Adrenal gland (tissue), 12 donors: ENCODE measurements around the gene FARP2. TPM values are rescaled to one million over a fixed set of nuclear protein-coding genes. Genes with fewer than 3 reads are reported as not detected.

Experiments
- DNase-seq, 7 donors: peaks; one replicate each; pipeline ENCODE4 v3.0.0-alpha.2; 2019 to 2020
- H3K27ac ChIP-seq, 5 donors: fragments of 200-600 bp; sonication (generic) in 4 of 5; 1 replicate in 3 of 5; 2 replicates in 2 of 5; pipeline versions ENCODE4 v1.5.1 to v1.8.0; 2016 to 2020; ENCODE audit warnings: mild to moderate bottlenecking in 1 of 5
- H3K27me3 ChIP-seq: fragments of 200-600 bp; 2 replicates; pipeline ENCODE4 v1.8.0; 2021
- H3K36me3 ChIP-seq, 2 donors: fragments of 200-600 bp; replicated peaks in 1 of 2; 1 replicate in 1 of 2; 2 replicates in 1 of 2; pipeline versions ENCODE4 v1.5.1 to v1.8.0; 2018 to 2022
- H3K4me1 ChIP-seq, 2 donors: fragments of 200-600 bp; replicated peaks in 1 of 2; 1 replicate in 1 of 2; 2 replicates in 1 of 2; pipeline versions ENCODE4 v1.5.1 to v1.8.0; 2018 to 2021
- H3K4me3 ChIP-seq, 4 donors: fragments of 200-600 bp; sonication (generic) in 3 of 4; one replicate each; pipeline ENCODE4 v1.5.1; 2016 to 2018
- H3K9me3 ChIP-seq, 3 donors: fragments of 200-600 bp; sonication (generic) in 1 of 3; replicated peaks in 1 of 3; 1 replicate in 2 of 3; 2 replicates in 1 of 3; pipeline versions ENCODE4 v1.5.1 to v1.8.0; 2016 to 2021
- CTCF ChIP-seq, 6 experiments: fragments of 450-650 bp in 4 of 6; fragments of 200-600 bp in 2 of 6; sonication (generic) in 1 of 6; IDR thresholded peaks; 1 replicate in 5 of 6; 2 replicates in 1 of 6; pipeline versions ENCODE4 v1.5.1 to v1.8.0; 2016 to 2021; ENCODE audit warnings: antibody characterized with exemption in 6 of 6, mild to moderate bottlenecking in 2 of 6, moderate library complexity in 1 of 6
- POLR2A ChIP-seq, 2 donors: fragments of 450-650 bp; IDR thresholded peaks; one replicate each; pipeline ENCODE4 v1.6.1; 2017; ENCODE audit warnings: antibody characterized with exemption in 2 of 2, mild to moderate bottlenecking in 2 of 2, moderate library complexity in 1 of 2
- WGBS, 4 donors: extraction: QIAGEN DNeasy Blood & Tissue Kit in 2 of 4; methylation state at CpG; one replicate each; pipeline versions ENCODE4 v1.1.5 to v1.1.7; 2013 to 2017; 5-methylcytosine and 5-hydroxymethylcytosine counted together
- intact Hi-C, 2 donors: fragments of 100-400 bp; cut with DNase I; formaldehyde crosslinking; loops; one replicate each; pipeline versions ENCODE4 v1.14.1 to v1.15.0; 2022 to 2023
- polyA plus RNA-seq, 3 donors: library from polyadenylated mRNA; stranded (reverse); fragments of 200-250 nt in 2 of 3; fragments of 350-450 nt in 1 of 3; fragmentation: Illumina TruSeq in 1 of 3; extraction: RNeasy Lipid Tissue Mini Kit (QIAGEN cat#74804) in 1 of 3; gene quantifications; one replicate each; pipeline ENCODE4 v1.2.3, GENCODE V29; 2013 to 2014
- total RNA-seq, 9 donors: library from RNA; depleted of rRNA in 4 of 9; stranded (reverse); fragments of >200 nt in 4 of 9; fragments of 120-200 nt in 1 of 9; fragmentation: NEBNext Ultra II Directional in 1 of 9; extraction: Animal tissue kit (Norgen Biotek cat#: 25700) in 1 of 9; gene quantifications; one replicate each; pipeline versions ENCODE4 v1.1.0 to v1.2.4, GENCODE V29; 2013 to 2023
- donor health status: healthy with polysubstance abuse.
- donor health status: Bipolar disorder and iron deficiency.
- donor health status: DM: yes; HTN: yes; CAD: no.
- donor health status: DM: no; HTN: no; CAD: no.
- donor health status: DM: no; HTN: no; CAD: no.
- donor health status: DM: yes; HTN: yes; CAD: no.

FARP2 gene
- total and polyA plus RNA-seq, 12 donors = 17.3 to 66.8 (median 37.8) TPM

DNA sequence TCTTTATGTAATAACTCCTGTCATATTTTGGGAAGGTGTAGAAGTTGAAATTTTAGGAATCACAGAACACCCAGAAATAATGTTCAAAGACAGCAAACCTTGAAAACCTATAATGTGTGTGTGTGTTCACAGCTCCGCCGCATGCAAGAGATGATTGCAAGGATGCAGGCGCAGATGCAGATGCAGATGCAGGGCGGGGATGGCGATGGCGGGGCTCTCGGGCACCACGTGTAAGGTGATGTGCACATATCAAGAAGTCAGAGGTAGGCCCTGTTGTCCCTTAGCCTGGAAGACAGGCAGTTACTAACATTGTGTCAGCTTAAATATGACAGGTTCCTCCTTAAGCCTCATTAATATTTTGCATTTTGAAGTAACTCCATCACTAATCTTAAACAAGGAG is 6.1 kb upstream of the FARP2 start:
- Histone ChIP-seq H3K4me3 (no peak overlapping the region), H3K27me3 (no peaks in the 10 kb centered on the region), H3K4me1 (peaks cover 0 to under 1% of the 10 kb centered on the region in 2 donors), H3K27ac (no peak overlapping the region), H3K9me3 (no peaks in the 10 kb centered on the region), H3K36me3 (peaks cover 0 to 88% of the 10 kb centered on the region in 2 donors)
- TF ChIP-seq POLR2A (IDR thresholded peaks at IDR 0.05) = no peak
- no peak for TF ChIP-seq CTCF (IDR thresholded peaks at IDR 0.05)
- no peak for DNase-seq
- WGBS, 4 donors = 88 to 97% (median 95%) methylated on average over 8 of the region's 8 CpGs
- intact Hi-C loops = no loop called here

GRCh38 chr2:241350530-241350877 is 5.6 kb upstream of the FARP2 start:
- TF ChIP-seq CTCF (IDR thresholded peaks at IDR 0.05) (no peak), POLR2A (IDR thresholded peaks at IDR 0.05) (no peak)
- intact Hi-C loops = no loop called here
- Histone ChIP-seq H3K36me3 (peaks cover 0 to 82% of the 10 kb centered on the region in 2 donors), H3K27me3 (no peaks in the 10 kb centered on the region), H3K27ac (no peak overlapping the region), H3K4me3 (no peak overlapping the region), H3K9me3 (no peaks in the 10 kb centered on the region), H3K4me1 (peaks cover 0 to 3% of the 10 kb centered on the region in 2 donors)
- 66 to 77% (median 70%) methylated on average over 2 of the region's 2 CpGs for WGBS, 4 donors
- DNase-seq = no peak

DNA sequence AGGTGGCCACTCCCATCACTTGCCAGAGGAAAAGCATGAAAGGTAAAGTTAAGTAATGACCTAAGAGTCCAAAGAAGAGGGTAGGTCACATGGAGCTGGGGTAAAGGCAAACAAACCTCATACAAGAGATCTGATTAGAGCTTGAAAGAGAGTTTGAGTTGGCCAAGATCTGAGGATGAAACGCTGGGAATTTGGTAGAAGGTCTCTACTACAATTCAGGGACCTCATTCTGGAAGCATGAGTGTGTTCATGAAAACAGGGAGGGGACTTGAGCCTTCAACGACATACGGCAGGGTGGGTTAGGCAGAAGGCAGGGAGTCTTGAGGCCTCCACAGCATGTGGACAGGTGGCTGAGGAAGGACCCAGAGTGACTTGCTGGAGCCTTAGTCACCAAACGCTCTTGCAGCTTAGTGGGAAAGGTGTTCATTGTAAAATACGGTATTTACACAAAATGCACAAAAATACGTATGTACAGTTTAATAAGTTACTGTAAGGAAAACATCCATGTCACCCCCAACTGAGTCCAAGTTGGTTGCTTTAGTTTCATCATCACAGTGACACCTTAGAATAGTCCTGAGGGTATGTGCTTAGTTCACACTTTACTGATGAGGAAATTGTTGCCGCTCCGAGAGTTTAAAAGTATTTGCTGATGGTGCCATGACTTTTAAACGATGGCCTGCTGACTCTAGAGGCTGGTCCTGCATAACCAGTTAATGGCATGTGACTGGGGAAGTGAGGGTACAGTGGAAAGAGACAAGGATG is 5.0 kb upstream of the FARP2 start:
- no peaks in the 10 kb centered on the region for H3K9me3 ChIP-seq
- no peak overlapping the region for H3K4me3 ChIP-seq
- intact Hi-C loops = no loop called here
- peaks cover 0 to 76% of the 10 kb centered on the region in 2 donors for H3K36me3 ChIP-seq
- H3K27me3 ChIP-seq = no peaks in the 10 kb centered on the region
- peaks cover 0 to 3% of the 10 kb centered on the region in 2 donors for H3K4me1 ChIP-seq
- TF ChIP-seq POLR2A (IDR thresholded peaks at IDR 0.05) (no peak), CTCF (IDR thresholded peaks at IDR 0.05) (no peak)
- WGBS, 4 donors = 83 to 88% (median 87%) methylated on average over 9 of the region's 9 CpGs
- no peak overlapping the region for H3K27ac ChIP-seq
- DNase-seq = no peak

- Histone ChIP-seq H3K27me3 (no peaks in the 10 kb centered on the region), H3K27ac (no peak overlapping the region), H3K9me3 (no peaks in the 10 kb centered on the region), H3K4me1 (peaks cover 0 to 3% of the 10 kb centered on the region in 2 donors), H3K36me3 (peaks cover 0 to 71% of the 10 kb centered on the region in 2 donors), H3K4me3 (no peak overlapping the region)
- intact Hi-C loops = no loop called here
- WGBS, 4 donors = 75 to 85% (median 80%) methylated on average over 3 of the region's 3 CpGs
- no peak for TF ChIP-seq POLR2A (IDR thresholded peaks at IDR 0.05)
- TF ChIP-seq CTCF (IDR thresholded peaks at IDR 0.05) = no peak
- DNase-seq = no peak
Measured at GRCh38 chr2:241351640-241352031, 4.4 kb upstream of the FARP2 start.
